ENCODE results near the gene PLA2G4C. TPM values are rescaled to one million over a fixed set of nuclear protein-coding genes. Genes with fewer than 3 reads are reported as not detected.

PLA2G4C gene
- total RNA-seq, 2 experiments from 2014 or later = 4.2 to 6.8 TPM

GRCh38 chr19:48000846-48001245 lies 109.8 kb downstream of the PLA2G4C start:
- TF ChIP-seq CTCF (IDR thresholded peaks at IDR 0.05) = no peak
- ChIA-PET POLR2A (no interaction called here), CTCF (interaction anchor here (1.2 kb wide), 1 partner anchor 37 kb away, joined by 3 read pairs; no protein-coding TSS in a partner anchor)
- Mint-ChIP-seq H3K4me3 (no peak overlapping the region), H3K27me3 (peaks cover 12% of the 10 kb centered on the region), H3K36me3 (ENCODE audit: low read depth) (no peaks in the 10 kb centered on the region), H3K9me3 (no peaks in the 10 kb centered on the region), H3K4me1 (ENCODE audit: low read depth) (no peaks in the 10 kb centered on the region), H3K27ac (no peak overlapping the region)
- intact Hi-C loops (cut with micrococcal nuclease) = no loop called here
- ATAC-seq (no peak), DNase-seq (no peak)

- intact Hi-C loops (cut with micrococcal nuclease) = no loop called here
- TF ChIP-seq CTCF (IDR thresholded peaks at IDR 0.05) = no peak
- Mint-ChIP-seq H3K27me3 (peaks cover 16% of the 10 kb centered on the region), H3K4me1 (ENCODE audit: low read depth) (no peaks in the 10 kb centered on the region), H3K4me3 (no peak overlapping the region), H3K36me3 (ENCODE audit: low read depth) (no peaks in the 10 kb centered on the region), H3K9me3 (no peaks in the 10 kb centered on the region), H3K27ac (no peak overlapping the region)
- CTCF ChIA-PET = no interaction called here
- no peak for DNase-seq
- POLR2A ChIA-PET = no interaction called here
- no peak for ATAC-seq
These were observed 111.8 kb downstream of the PLA2G4C start for GRCh38 chr19:47998800-47999199.

Other genes starting within 250 kb of the PLA2G4C start
- not detected for gene SULT2A1, start 224.5 kb downstream of the PLA2G4C start, total RNA-seq
- not detected for gene BSPH1, start 118.6 kb downstream of the PLA2G4C start, total RNA-seq
- not detected for gene ELSPBP1, start 116.2 kb downstream of the PLA2G4C start, total RNA-seq
- not detected for gene CABP5, start 66.7 kb downstream of the PLA2G4C start, total RNA-seq
- 100 to 1,000 TPM; 181 to 188 TPM for gene LIG1, start 59.5 kb upstream of the PLA2G4C start, total RNA-seq
- gene ZSWIM9, start 59.9 kb upstream of the PLA2G4C start, total RNA-seq = 1 to 10 TPM; 8.4 to 9.5 TPM
- 100 to 1,000 TPM; 109 TPM for gene CARD8, start 145.1 kb upstream of the PLA2G4C start, total RNA-seq
- under 1 TPM; 0.36 TPM for gene ZNF114, start 159.3 kb upstream of the PLA2G4C start, total RNA-seq
- 100 to 1,000 TPM; 189 to 191 TPM for gene EMP3, start 214.7 kb upstream of the PLA2G4C start, total RNA-seq

All from activated CD8-positive, alpha-beta T cell treated with anti-CD3 and anti-CD28 coated beads for 36 hours (primary cell).